SU-DHL-6 (cell line): ENCODE results near the gene CCL26.

Experiments used
- CTCF ChIP-seq: fragments of 200-600 bp; sonication (generic); IDR thresholded peaks from one replicate; pipeline ENCODE4 v1.5.1; 2017; ENCODE audit warnings: antibody characterized with exemption, mild to moderate bottlenecking, low read length, moderate library complexity; ENCODE audit not compliant: insufficient read depth, poor library complexity, severe bottlenecking
- EZH2phosphoT487 ChIP-seq: fragments of 200-600 bp; sonication (generic), shearing (Covaris generic); conservative IDR thresholded peaks from 2 replicates; pipeline ENCODE4 v1.6.1; 2018; ENCODE audit warnings: mild to moderate bottlenecking, antibody characterized with exemption, low read length, moderate library complexity, mixed read lengths

GRCh38 chr7:75727881-75728593 lies 44.0 kb downstream of the CCL26 start:
- TF ChIP-seq CTCF = no peak
- TF ChIP-seq EZH2phosphoT487 = no peak
